GM21367 (cell line): ENCODE data around the gene NCKAP5L.
A peak's percentile ranks its signal among the peaks of the same experiment; 100 is the strongest.
"Not testable (repeated sequence)": the region's sequence is repeated elsewhere in the genome, so short reads cannot be mapped to it uniquely, and the experiment has no call there.

Experiments
- ATAC-seq: cut with Tn5 transposase; IDR thresholded peaks from one replicate; pipeline ENCODE4 v1.9.1; 2021; ENCODE audit not compliant: unreplicated experiment

Gene NCKAP5L

GRCh38 chr12:49865109-49865781, 37.0 kb upstream of the NCKAP5L start:
- ATAC-seq: no peak

DNA sequence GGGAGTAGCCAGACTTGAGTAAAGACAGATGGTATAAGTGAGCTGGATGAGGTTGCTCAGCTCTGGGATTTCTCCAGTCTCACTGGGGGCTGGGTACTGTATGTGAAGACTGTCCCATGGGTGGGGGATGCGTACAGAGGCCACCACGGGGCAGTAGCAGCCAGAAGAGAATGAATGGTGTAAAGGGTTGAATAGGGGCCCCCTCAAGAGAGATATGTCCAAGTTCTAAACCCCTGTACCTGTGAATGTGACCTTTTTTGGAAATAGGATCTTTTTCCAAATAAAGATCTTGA, 36.5 kb upstream of the NCKAP5L start:
- no peak for ATAC-seq

GRCh38 chr12:49863946-49864797, 36.0 kb upstream of the NCKAP5L start:
- ATAC-seq: no peak

DNA sequence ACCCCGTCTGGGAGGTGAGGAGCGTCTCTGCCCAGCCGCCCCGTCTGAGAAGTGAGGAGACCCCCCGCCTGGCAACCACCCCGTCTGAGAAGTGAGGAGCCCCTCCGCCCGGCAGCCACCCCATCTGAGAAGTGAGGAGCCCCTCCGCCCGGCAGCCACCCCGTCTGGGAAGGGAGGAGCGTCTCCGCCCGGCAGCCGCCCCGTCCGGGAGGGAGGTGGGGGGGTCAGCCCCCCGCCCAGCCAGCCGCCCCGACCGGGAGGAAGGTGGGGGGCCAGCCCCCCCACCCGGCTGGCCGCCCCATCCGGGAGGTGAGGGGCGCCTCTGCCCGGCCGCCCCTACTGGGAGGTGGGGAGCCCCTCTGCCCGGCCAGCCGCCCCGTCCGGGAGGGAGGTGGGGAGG, 32.7 kb upstream of the NCKAP5L start:
- ATAC-seq: not testable (repeated sequence)

- not testable (repeated sequence) for ATAC-seq
Measured at GRCh38 chr12:49855890-49856289, 27.7 kb upstream of the NCKAP5L start.

DNA sequence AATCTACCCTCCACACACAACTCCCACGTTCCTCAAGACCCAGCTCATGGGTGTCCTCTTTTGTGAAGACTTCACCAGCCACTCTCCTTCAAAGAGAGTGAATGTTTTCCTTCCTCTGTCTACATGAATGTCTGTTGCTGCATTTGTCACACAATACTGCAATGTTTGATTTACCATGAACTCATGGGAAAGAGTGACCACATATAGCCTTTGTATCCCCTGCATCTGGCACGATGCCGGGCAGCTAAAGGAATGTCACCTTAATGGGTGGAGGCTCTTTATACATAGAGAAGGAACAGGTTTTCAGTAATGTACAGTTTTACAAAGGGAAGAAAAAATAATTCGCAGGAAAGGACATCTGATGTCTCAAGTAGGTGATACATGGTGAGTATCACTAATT, 26.8 kb upstream of the NCKAP5L start:
- ATAC-seq: no peak

DNA sequence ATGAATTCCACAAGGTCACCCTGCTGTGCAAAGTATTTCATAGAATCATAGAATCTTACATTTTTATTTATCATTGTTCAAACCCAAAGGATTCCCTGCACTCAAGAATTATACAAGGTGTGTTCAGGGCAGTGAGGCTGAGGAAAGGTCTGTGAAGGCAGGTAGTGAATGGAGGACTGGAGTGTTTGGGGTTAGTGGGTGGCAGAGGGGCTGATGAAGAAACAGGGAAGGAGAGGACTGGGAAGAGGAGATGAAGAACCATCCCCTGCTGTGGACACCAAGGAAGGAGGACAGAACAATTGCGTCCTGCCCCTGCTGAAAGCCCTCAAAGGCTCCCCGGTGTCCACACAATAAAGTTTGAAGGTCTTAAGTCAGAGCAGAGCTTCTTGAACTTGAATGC, 25.5 kb upstream of the NCKAP5L start:
- no peak for ATAC-seq

GRCh38 chr12:49847161-49847560, 18.9 kb upstream of the NCKAP5L start:
- ATAC-seq: no peak

GRCh38 chr12:49846032-49846431, 17.8 kb upstream of the NCKAP5L start:
- ATAC-seq: no peak

DNA sequence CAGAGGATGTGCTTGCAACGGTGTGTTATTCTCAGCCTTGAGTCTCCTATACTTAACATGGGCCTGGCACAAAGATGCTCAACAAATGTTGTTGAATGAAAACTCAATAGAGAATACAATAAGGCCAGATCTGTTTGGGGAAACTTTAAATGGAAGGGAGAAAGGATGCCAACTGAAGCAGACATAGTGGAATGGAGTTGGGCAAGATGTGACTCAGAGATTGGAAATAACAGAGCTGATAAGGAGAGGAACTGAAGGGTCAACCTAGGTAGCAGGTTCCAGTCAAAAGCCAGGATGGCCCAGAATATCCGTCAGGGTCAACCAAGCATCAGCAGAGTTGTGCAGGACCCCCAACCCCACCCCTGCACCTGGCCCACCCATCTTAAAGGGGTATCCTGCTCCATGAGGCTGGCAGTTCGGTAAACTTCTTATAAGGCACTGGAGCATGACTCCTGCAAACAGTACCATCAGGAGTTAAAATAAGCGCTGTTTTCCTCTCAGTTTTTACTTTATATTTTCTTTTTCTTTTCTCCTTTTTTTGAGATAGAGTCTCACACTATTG, 15.7 kb upstream of the NCKAP5L start:
- ATAC-seq: no peak

DNA sequence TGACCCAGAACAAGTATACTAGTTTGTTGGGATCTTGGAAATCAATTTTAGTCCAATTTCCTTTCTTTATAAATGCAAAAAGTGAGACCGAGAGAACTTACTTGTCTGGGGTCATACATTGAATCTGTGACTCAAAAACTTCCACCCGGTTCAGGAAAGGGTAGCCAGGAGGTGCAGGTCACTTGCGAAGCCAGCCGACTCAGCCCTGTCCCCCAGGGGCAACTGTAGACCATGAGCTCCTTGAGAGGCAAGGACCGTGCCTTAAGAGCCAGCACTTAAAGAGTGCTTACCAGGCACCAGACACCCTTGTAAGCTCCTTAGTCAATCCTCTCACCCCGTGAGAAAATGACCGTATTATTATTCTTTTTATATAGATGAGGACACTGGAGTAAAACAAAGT, 15.2 kb upstream of the NCKAP5L start:
- ATAC-seq: no peak

GRCh38 chr12:49842519-49843352, 14.5 kb upstream of the NCKAP5L start, which contains the start of gene BCDIN3D:
BCDIN3D (minus strand) TSS chr12:49843106; CDS start chr12:49843087, 19 bp downstream.
- ATAC-seq: peak; percentile 70

DNA sequence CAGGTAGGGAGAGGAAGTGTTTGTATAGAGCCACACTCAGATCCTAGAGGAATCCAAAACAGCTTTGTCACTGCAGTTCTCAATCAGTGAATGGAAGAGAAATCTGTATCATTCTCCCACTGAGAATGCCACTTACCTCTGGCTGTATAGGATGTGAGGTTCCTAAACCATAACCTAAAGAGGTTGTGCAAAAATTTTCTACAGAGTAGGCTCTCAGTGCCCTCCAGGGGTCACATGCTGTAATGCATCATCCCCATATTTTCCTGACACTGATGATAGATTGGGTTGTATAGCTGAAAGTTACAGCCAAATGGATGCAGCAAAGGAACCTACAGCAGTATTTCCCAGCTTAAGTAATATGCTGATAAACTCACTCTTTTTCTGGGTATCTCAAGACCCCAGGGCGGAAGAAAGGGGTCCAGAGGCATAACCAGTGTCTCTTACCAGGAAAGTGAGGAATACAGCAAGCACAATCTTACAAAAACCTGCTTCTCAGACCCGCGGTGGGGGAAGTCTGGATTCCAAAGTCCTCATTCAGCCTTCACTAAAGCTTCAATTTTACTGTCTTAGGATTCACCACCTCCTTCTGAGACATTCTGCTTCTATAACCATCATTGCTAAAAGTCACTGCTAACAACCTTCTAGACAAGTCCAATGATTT, 10.9 kb upstream of the NCKAP5L start:
- ATAC-seq: no peak

- no peak for ATAC-seq
Measured at GRCh38 chr12:49832836-49833421, 4.7 kb upstream of the NCKAP5L start.

DNA sequence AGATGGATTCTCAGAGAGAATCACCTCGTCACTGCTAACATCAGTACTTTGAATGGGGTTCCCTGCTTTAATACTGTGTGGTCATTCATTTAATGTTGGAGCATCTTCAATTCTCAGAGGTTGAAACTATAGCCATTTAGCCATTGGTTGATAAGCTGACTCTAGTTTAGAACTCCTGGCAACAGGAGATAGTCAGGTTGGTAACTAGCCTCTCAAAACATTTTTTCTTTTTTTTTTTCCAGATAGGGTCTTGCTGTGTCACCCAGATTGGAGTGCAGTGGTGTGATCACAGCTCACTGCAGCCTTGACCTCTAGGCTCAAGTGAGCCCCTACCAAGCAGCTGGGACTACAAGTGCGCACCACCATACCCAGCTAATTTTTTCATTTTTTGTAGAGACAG, 3.5 kb upstream of the NCKAP5L start:
- no peak for ATAC-seq

DNA sequence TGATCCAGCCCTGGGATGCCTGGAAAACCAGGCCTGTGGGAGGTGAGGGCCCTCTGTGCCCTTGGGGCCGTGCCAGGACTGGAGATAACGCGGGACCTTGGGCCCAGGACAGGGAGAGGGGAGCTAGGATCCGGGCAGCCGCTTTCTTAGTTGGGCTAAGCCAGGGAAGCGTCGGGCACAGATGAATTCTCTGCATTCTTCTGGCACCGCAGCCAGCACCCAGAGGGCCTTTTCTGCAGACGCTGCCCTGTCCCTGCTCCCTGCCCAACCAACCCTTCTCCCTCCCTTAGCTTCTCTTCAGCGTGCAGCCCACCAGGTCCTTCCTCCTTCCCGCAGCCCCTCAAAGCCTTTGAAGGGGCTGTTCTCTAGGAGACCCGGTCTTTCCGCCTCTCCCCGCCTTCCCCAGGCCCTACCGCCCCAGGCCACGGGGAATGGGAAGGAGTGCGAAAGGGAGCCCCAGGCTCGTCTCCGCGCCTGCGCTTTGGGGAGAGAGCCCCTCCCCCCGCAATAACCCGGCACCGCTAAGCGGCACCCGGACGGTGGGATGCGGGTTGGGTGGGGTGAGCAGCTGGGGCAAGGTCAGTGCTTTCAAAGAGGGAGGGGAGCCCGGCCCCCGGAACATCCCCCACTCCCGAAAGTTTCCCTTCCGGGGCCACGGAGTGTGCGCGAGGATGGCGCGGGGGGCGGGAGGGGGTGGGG, 663 bp downstream of the NCKAP5L start:
- no peak for ATAC-seq

DNA sequence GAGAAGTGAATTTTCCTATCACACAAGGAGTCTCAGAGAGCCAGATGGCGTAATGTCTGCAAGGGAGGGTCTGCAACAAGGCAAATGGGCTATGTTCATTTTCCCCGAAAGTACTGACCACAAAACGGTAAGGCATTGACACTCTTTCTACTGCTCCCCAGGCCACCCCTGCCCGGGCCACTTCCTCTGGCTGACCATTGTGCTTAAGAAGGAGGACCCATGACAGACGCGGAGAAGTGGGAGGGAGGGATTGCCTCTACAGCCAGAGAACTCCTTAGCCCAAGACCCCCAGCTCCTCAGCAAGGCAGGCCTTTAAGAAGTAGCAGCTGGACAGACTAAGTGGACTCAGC, 1.2 kb downstream of the NCKAP5L start:
- no peak for ATAC-seq

DNA sequence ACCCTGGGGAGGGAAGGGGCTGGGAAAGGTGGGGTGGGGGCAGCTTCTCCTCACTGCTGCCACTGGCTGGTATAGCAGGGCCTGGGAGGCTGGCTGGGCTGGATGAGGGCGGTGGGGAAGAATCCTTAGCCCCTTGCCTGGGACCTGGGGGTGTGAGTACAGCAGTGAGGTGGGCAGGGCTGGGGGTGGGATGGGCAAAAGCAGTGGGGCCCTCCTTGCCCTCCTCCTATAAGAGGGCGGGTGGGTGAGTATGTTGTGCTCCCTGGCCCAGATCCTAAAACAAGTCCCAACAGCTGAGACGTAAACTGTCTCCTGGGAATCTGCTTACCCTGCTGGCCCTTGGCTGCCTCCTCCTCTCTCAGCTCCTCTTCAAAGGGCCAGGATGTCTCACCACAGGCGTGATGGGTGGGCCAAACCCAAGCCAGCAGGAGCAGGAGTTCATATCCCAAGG, 2.2 kb downstream of the NCKAP5L start:
- ATAC-seq: no peak

- no peak for ATAC-seq
Measured at GRCh38 chr12:49825360-49825970, 2.7 kb downstream of the NCKAP5L start.
